Measurements from ENCODE around the gene DST. TPM values are rescaled to one million over a fixed set of nuclear protein-coding genes. Genes with fewer than 3 reads are reported as not detected.

The DST gene
- total RNA-seq, result 6.0 and 11.2 TPM in 2 replicates

DNA sequence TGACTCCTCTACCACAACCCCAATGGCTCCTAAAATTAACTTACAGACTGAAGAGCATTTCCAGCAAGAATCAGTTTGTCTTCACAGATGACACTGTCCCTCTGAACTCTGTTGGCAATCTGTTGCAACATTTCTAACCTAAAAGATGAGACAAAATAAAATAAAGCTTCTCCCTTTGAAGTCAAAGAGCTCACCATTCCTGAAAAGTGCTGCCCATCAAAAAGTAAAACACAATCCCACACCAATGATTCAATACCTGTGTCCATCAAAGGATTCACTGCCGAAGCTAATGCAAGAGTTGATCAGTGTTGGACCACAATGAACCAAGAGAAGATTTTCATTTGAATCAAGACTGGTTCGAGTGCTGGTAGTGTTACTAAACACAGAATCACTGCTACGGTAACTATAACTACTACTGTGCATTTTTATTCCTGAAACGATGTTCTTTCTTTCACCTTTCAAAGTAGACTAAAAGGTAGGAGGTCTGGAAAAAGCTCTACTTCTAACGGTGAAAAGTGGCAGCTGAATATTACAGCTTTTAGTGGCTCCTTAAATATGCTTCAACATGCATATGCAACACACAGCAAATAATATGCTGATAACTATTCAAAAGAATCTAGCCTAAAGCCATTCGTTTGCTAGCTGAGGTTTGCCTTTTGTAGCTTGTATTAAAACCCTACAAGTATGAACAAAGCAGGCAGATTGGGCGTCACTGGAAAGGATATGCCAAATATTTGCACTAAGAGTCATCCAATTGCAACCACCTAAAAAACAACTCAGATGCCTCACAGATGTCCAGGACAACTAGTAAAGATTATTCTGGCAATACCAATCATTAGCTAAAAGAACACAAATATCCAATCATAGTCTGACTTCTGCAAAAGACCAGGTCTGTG lies at the start of gene DST:
TSS of gene DST (minus strand) at position 524 of the 896 bp plus-strand sequence.
- intact Hi-C loops (cut with micrococcal nuclease), result no loop called here
- Mint-ChIP-seq H3K36me3 (ENCODE audit: low read depth) (no peaks in the 10 kb centered on the region), H3K27me3 (ENCODE audit: insufficient read depth) (no peaks in the 10 kb centered on the region), H3K4me1 (ENCODE audit: low read depth) (no peaks in the 10 kb centered on the region), H3K9me3 (no peaks in the 10 kb centered on the region), H3K4me3 (no peak within 1 kb of the TSS), H3K27ac (no peak within 1 kb of the TSS)
- no peak for DNase-seq (ENCODE audit: low spot score)

GRCh38 chr6:56691814-56692213 lies 49.1 kb upstream of the DST start:
- no peak overlapping the region for H3K4me3 Mint-ChIP-seq
- no peaks in the 10 kb centered on the region for H3K4me1 Mint-ChIP-seq (ENCODE audit: low read depth)
- DNase-seq (ENCODE audit: low spot score), result no peak
- H3K36me3 Mint-ChIP-seq (ENCODE audit: low read depth), result no peaks in the 10 kb centered on the region
- H3K9me3 Mint-ChIP-seq, result no peaks in the 10 kb centered on the region
- intact Hi-C loops (cut with micrococcal nuclease), result no loop called here
- H3K27me3 Mint-ChIP-seq (ENCODE audit: insufficient read depth), result peaks cover 5% of the 10 kb centered on the region
- no peak overlapping the region for H3K27ac Mint-ChIP-seq

DNA sequence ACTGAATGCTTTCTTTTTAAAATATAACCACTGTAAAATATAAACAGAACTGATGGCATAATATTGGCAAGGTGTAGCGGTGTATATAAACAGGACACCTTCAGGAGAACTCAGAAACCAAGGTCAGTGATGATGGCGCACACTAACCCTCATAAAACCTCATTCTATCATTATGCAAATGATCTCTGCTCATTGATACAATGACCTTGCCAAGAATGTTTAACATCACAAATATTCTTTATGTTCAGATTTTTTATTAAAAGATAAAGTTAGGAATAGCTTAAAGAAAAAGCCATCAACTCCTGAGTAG lies 48.6 kb upstream of the DST start:
- H3K27me3 Mint-ChIP-seq (ENCODE audit: insufficient read depth), result peaks cover 5% of the 10 kb centered on the region
- H3K4me1 Mint-ChIP-seq (ENCODE audit: low read depth), result no peaks in the 10 kb centered on the region
- DNase-seq (ENCODE audit: low spot score), result no peak
- H3K27ac Mint-ChIP-seq, result no peak overlapping the region
- intact Hi-C loops (cut with micrococcal nuclease), result no loop called here
- no peak overlapping the region for H3K4me3 Mint-ChIP-seq
- H3K36me3 Mint-ChIP-seq (ENCODE audit: low read depth), result no peaks in the 10 kb centered on the region
- no peaks in the 10 kb centered on the region for H3K9me3 Mint-ChIP-seq

DNA sequence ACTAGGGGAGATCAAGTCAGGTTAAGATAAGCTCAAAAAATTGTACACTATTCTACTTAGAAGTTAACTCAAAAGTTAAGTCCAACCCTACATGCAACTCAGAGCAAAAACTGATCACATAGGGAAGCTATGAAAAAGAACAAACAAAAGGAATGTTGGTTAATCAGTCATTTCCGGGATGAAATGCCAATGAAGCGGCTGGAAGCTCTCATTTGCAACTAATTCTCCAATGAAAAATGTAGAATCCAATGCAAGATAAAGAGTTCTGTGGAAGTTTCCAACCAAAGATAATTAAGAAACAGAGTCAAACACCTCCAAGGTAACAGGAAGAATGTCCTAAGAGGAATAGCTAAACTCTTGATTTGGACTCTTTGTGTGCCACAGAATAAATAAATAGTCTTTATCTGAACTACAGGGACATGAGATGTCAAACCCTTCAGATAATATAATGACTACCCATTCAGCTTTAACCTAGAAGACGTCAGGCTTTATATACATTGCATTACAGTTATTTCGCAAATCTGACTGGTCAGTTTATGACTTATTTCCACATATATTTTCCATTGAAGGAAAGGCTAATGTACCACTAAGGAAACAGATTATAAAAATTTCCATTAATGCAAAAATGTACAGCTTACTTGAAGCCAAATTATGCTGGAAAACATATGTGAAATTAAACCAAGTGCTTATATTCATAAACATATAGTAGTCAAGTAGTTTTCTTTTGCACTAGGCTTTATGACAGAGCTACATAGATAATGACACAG lies 48.0 kb upstream of the DST start:
- Mint-ChIP-seq H3K4me1 (ENCODE audit: low read depth) (no peaks in the 10 kb centered on the region), H3K27ac (no peak overlapping the region), H3K36me3 (ENCODE audit: low read depth) (no peaks in the 10 kb centered on the region), H3K4me3 (no peak overlapping the region), H3K27me3 (ENCODE audit: insufficient read depth) (peaks cover 7% of the 10 kb centered on the region), H3K9me3 (no peaks in the 10 kb centered on the region)
- DNase-seq (ENCODE audit: low spot score), result no peak
- intact Hi-C loops (cut with micrococcal nuclease), result no loop called here

GRCh38 chr6:56689663-56690062 lies 47.0 kb upstream of the DST start:
- intact Hi-C loops (cut with micrococcal nuclease), result no loop called here

GRCh38 chr6:56689114-56689513 lies 46.4 kb upstream of the DST start:
- intact Hi-C loops (cut with micrococcal nuclease), result no loop called here
- DNase-seq (ENCODE audit: low spot score), result no peak
- Mint-ChIP-seq H3K36me3 (ENCODE audit: low read depth) (no peaks in the 10 kb centered on the region), H3K4me3 (no peak overlapping the region), H3K27ac (no peak overlapping the region), H3K9me3 (no peaks in the 10 kb centered on the region), H3K4me1 (ENCODE audit: low read depth) (no peaks in the 10 kb centered on the region), H3K27me3 (ENCODE audit: insufficient read depth) (peaks cover 7% of the 10 kb centered on the region)

More at GRCh38 chr6:56689663-56690062, 47.0 kb upstream of the DST start:
- H3K36me3 Mint-ChIP-seq (ENCODE audit: low read depth), result no peaks in the 10 kb centered on the region
- peaks cover 7% of the 10 kb centered on the region for H3K27me3 Mint-ChIP-seq (ENCODE audit: insufficient read depth)
- no peak for DNase-seq (ENCODE audit: low spot score)
- H3K27ac Mint-ChIP-seq, result no peak overlapping the region
- no peaks in the 10 kb centered on the region for H3K9me3 Mint-ChIP-seq
- H3K4me3 Mint-ChIP-seq, result no peak overlapping the region
- no peaks in the 10 kb centered on the region for H3K4me1 Mint-ChIP-seq (ENCODE audit: low read depth)

- intact Hi-C loops (cut with micrococcal nuclease), result no loop called here
- Mint-ChIP-seq H3K9me3 (no peaks in the 10 kb centered on the region), H3K4me1 (ENCODE audit: low read depth) (no peaks in the 10 kb centered on the region), H3K4me3 (no peak overlapping the region), H3K27me3 (ENCODE audit: insufficient read depth) (peaks cover 7% of the 10 kb centered on the region), H3K36me3 (ENCODE audit: low read depth) (no peaks in the 10 kb centered on the region), H3K27ac (no peak overlapping the region)
- DNase-seq (ENCODE audit: low spot score), result no peak
Measured at GRCh38 chr6:56688521-56688920, 45.8 kb upstream of the DST start.

DNA sequence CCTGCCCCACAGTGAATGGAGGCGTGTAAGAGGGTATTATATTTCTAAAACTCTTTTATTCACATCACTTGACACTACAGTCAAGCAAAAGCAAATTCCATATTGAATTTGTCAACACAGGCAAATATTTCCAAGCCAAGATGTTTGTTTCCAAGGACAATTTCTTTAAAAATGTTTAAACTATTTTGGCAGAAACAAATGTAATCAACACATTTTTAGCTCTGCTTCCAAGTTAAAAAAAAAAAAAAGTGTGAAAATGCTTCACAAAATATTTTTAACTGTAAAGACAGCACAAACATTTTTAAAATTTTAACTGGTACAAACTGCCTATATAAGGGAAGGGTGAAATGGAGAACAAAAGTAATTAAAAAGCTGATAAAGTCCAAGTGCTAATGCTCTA lies 44.9 kb upstream of the DST start:
- Mint-ChIP-seq H3K4me1 (ENCODE audit: low read depth) (no peaks in the 10 kb centered on the region), H3K36me3 (ENCODE audit: low read depth) (no peaks in the 10 kb centered on the region), H3K4me3 (no peak overlapping the region), H3K9me3 (no peaks in the 10 kb centered on the region), H3K27ac (no peak overlapping the region), H3K27me3 (ENCODE audit: insufficient read depth) (peaks cover 7% of the 10 kb centered on the region)
- intact Hi-C loops (cut with micrococcal nuclease), result no loop called here
- DNase-seq (ENCODE audit: low spot score), result no peak

DNA sequence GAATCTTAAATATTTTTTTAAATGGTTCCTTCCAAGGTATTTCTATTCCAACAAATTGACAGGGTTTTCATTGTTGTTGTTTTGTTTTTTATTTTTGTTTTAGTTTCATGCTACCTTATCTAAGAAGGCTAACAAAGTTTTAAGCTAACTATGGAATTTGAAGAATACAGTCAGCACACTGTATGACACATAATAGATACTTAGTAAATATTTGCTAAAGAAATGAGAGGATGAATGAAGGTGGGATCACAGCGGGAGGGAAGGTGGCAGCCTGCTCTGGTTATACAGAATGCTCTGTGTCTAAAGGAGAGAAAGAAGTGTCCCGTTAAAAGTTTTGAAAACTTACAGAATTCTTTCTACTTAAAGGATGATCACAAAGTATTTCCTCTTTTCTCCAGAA lies 43.7 kb upstream of the DST start:
- intact Hi-C loops (cut with micrococcal nuclease), result no loop called here
- Mint-ChIP-seq H3K9me3 (no peaks in the 10 kb centered on the region), H3K4me1 (ENCODE audit: low read depth) (no peaks in the 10 kb centered on the region), H3K36me3 (ENCODE audit: low read depth) (no peaks in the 10 kb centered on the region), H3K27ac (no peak overlapping the region), H3K4me3 (no peak overlapping the region), H3K27me3 (ENCODE audit: insufficient read depth) (peaks cover 7% of the 10 kb centered on the region)
- DNase-seq (ENCODE audit: low spot score), result no peak

DNA sequence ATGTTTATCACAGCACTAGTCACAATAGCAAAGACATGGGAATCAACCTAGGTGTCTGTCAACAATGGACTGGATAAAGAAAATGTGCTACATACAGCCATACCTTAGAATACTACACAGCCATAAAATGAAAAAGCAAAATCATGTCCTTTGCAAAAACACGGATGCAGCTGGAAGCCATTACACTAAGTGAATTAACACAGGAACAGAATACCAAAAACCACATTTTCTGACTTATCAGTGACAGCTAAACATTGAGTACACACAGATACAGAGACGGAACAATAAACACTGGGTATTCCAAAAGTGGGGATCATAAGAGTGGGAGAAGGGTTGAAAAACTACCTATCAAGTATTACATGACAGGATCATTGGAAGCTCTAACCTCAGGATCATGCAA lies 43.3 kb upstream of the DST start:
- Mint-ChIP-seq H3K4me3 (no peak overlapping the region), H3K9me3 (no peaks in the 10 kb centered on the region), H3K27ac (no peak overlapping the region), H3K4me1 (ENCODE audit: low read depth) (no peaks in the 10 kb centered on the region), H3K27me3 (ENCODE audit: insufficient read depth) (peaks cover 7% of the 10 kb centered on the region), H3K36me3 (ENCODE audit: low read depth) (no peaks in the 10 kb centered on the region)
- no peak for DNase-seq (ENCODE audit: low spot score)
- intact Hi-C loops (cut with micrococcal nuclease), result no loop called here

DNA sequence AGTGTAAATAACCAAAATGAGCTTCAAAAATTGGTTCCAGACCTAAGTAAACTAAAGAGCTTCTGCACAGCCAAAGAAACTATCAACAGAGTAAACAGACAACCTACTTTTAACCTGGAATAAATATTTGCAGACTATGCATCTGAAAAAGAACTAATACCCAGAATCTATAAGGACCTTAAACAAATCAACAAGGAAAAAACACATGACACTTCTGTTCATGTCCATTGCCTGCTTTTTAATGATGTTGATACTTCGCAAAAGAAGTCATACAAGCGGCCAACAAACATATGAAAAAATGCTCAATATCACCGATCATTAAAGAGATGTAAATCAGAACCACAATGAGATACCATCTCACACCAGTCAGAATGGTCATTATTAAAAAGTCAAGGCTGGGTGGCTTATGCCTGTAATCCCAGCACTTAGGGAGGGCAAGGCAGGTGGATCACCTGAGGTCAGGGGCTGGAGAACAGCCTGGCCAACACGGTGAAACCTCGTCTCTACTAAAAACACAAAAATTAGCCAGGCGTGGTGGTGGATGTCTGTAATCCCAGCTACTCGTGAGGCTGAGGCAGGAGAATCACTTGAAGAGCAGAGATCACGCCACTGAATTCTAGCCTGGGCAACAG lies 42.5 kb upstream of the DST start:
- Mint-ChIP-seq H3K27ac (no peak overlapping the region), H3K4me3 (no peak overlapping the region), H3K36me3 (ENCODE audit: low read depth) (no peaks in the 10 kb centered on the region), H3K4me1 (ENCODE audit: low read depth) (no peaks in the 10 kb centered on the region), H3K9me3 (no peaks in the 10 kb centered on the region), H3K27me3 (ENCODE audit: insufficient read depth) (peaks cover 7% of the 10 kb centered on the region)
- no peak for DNase-seq (ENCODE audit: low spot score)
- intact Hi-C loops (cut with micrococcal nuclease), result no loop called here

- H3K36me3 Mint-ChIP-seq (ENCODE audit: low read depth), result no peaks in the 10 kb centered on the region
- no peak overlapping the region for H3K27ac Mint-ChIP-seq
- peaks cover 7% of the 10 kb centered on the region for H3K27me3 Mint-ChIP-seq (ENCODE audit: insufficient read depth)
- no peaks in the 10 kb centered on the region for H3K4me1 Mint-ChIP-seq (ENCODE audit: low read depth)
- DNase-seq (ENCODE audit: low spot score), result no peak
- intact Hi-C loops (cut with micrococcal nuclease), result no loop called here
- H3K4me3 Mint-ChIP-seq, result no peak overlapping the region
- no peaks in the 10 kb centered on the region for H3K9me3 Mint-ChIP-seq
Measured at GRCh38 chr6:56684342-56685101, 41.8 kb upstream of the DST start.
